HL-60 (cell line): ENCODE data around the gene ZBTB47.

Experiments used
- CTCF ChIP-seq: IDR thresholded peaks from one replicate; pipeline ENCODE4 v1.5.1; 2011; ENCODE audit warnings: low read length, control low read depth, inconsistent platforms; ENCODE audit not compliant: insufficient read depth
- GABPA ChIP-seq: IDR thresholded peaks from 2 replicates; pipeline ENCODE4 v1.6.1; 2012; ENCODE audit warnings: low read depth
- POLR2AphosphoS5 ChIP-seq: IDR thresholded peaks from 2 replicates; pipeline ENCODE4 v1.6.1; 2012; ENCODE audit warnings: low read depth
- SPI1 ChIP-seq: IDR thresholded peaks from 2 replicates; pipeline ENCODE4 v1.6.1; 2012; ENCODE audit warnings: low read depth, mild to moderate bottlenecking, borderline replicate concordance

GRCh38 chr3:42612928-42613327 is 40.6 kb upstream of the ZBTB47 start:
- TF ChIP-seq CTCF: no peak
- TF ChIP-seq GABPA: no peak
- no peak for TF ChIP-seq SPI1
- TF ChIP-seq POLR2AphosphoS5: no peak
